ENCODE data around the gene SF3B3. TPM values are rescaled to one million over a fixed set of nuclear protein-coding genes. Genes with fewer than 3 reads are reported as not detected.

Gene SF3B3
- total RNA-seq, 1 donor from 2014 or later: 631 TPM

GRCh38 chr16:70553645-70554044 lies 30.0 kb downstream of the SF3B3 start:
- no peak overlapping the region for H3K27ac Mint-ChIP-seq (ENCODE audit: unreplicated experiment)
- no peak for TF ChIP-seq CTCF (conservative IDR thresholded peaks at IDR 0.05)
- no peaks in the 10 kb centered on the region for H3K4me1 Mint-ChIP-seq
- H3K9me3 Mint-ChIP-seq: no peaks in the 10 kb centered on the region
- H3K27me3 Mint-ChIP-seq (ENCODE audit: low read depth): no peaks in the 10 kb centered on the region
- H3K4me3 Mint-ChIP-seq: no peak overlapping the region
- DNase-seq (ENCODE audit: low read depth, low spot score): no peak
- peaks cover 22% of the 10 kb centered on the region for H3K36me3 Mint-ChIP-seq (ENCODE audit: low read depth)

GRCh38 chr16:70556063-70556462 lies 32.4 kb downstream of the SF3B3 start:
- DNase-seq (ENCODE audit: low read depth, low spot score): no peak
- H3K36me3 Mint-ChIP-seq (ENCODE audit: low read depth): peaks cover 23% of the 10 kb centered on the region

GRCh38 chr16:70561623-70562022 lies 38.0 kb downstream of the SF3B3 start:
- no peaks in the 10 kb centered on the region for H3K9me3 Mint-ChIP-seq
- H3K4me3 Mint-ChIP-seq: no peak overlapping the region
- DNase-seq (ENCODE audit: low read depth, low spot score): no peak
- H3K27ac Mint-ChIP-seq (ENCODE audit: unreplicated experiment): no peak overlapping the region
- H3K36me3 Mint-ChIP-seq (ENCODE audit: low read depth): peaks cover 39% of the 10 kb centered on the region
- no peak for TF ChIP-seq CTCF (conservative IDR thresholded peaks at IDR 0.05)
- H3K27me3 Mint-ChIP-seq (ENCODE audit: low read depth): no peaks in the 10 kb centered on the region
- no peaks in the 10 kb centered on the region for H3K4me1 Mint-ChIP-seq

More at GRCh38 chr16:70556063-70556462, 32.4 kb downstream of the SF3B3 start:
- Mint-ChIP-seq H3K27ac (ENCODE audit: unreplicated experiment) (no peak overlapping the region), H3K4me3 (no peak overlapping the region), H3K4me1 (no peaks in the 10 kb centered on the region), H3K27me3 (ENCODE audit: low read depth) (no peaks in the 10 kb centered on the region), H3K9me3 (no peaks in the 10 kb centered on the region)
- TF ChIP-seq CTCF (conservative IDR thresholded peaks at IDR 0.05): no peak

- no peak overlapping the region for H3K27ac Mint-ChIP-seq (ENCODE audit: unreplicated experiment)
- TF ChIP-seq CTCF (conservative IDR thresholded peaks at IDR 0.05): no peak
- no peaks in the 10 kb centered on the region for H3K27me3 Mint-ChIP-seq (ENCODE audit: low read depth)
- H3K4me3 Mint-ChIP-seq: no peak overlapping the region
- peaks cover 34% of the 10 kb centered on the region for H3K36me3 Mint-ChIP-seq (ENCODE audit: low read depth)
- DNase-seq (ENCODE audit: low read depth, low spot score): no peak
- no peaks in the 10 kb centered on the region for H3K4me1 Mint-ChIP-seq
- no peaks in the 10 kb centered on the region for H3K9me3 Mint-ChIP-seq
These were observed 40.0 kb downstream of the SF3B3 start for GRCh38 chr16:70563636-70564035.

- Mint-ChIP-seq H3K27me3 (ENCODE audit: low read depth) (no peaks in the 10 kb centered on the region), H3K9me3 (no peaks in the 10 kb centered on the region), H3K4me1 (no peaks in the 10 kb centered on the region), H3K4me3 (no peak overlapping the region), H3K36me3 (ENCODE audit: low read depth) (peaks cover 32% of the 10 kb centered on the region), H3K27ac (ENCODE audit: unreplicated experiment) (no peak overlapping the region)
- DNase-seq (ENCODE audit: low read depth, low spot score): no peak
- TF ChIP-seq CTCF (conservative IDR thresholded peaks at IDR 0.05): no peak
These were observed 41.4 kb downstream of the SF3B3 start for GRCh38 chr16:70565053-70565452.
